Embryonic facial prominence (tissue), 1 donor: Measurements from ENCODE around the gene DMAC2.
"Not testable (repeated sequence)": the region's sequence is repeated elsewhere in the genome, so short reads cannot be mapped to it uniquely, and the experiment has no call there.

Experiments
- DNase-seq: peaks from one replicate; pipeline ENCODE4 v3.0.0-alpha.2; 2016; ENCODE audit errors: extremely low spot score

DMAC2 gene

DNA sequence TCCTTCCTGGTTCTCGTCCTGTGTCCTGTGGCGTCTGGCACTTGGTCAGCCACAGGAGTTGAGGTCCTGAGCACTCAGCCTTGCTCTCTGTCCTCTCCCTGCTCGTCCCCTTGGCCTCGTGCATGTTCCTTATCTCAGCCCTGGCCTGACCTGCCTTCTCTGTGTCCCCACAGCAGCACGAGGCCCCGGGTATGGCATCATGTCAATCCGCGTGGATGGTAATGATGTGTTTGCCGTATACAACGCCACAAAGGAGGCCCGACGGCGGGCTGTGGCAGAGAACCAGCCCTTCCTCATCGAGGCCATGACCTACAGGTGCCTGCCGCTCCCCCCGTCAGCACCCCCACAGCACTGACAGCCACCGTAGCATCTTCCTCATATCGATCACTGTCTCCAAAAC lies 17.3 kb downstream of the DMAC2 start:
- no peak for DNase-seq

DNA sequence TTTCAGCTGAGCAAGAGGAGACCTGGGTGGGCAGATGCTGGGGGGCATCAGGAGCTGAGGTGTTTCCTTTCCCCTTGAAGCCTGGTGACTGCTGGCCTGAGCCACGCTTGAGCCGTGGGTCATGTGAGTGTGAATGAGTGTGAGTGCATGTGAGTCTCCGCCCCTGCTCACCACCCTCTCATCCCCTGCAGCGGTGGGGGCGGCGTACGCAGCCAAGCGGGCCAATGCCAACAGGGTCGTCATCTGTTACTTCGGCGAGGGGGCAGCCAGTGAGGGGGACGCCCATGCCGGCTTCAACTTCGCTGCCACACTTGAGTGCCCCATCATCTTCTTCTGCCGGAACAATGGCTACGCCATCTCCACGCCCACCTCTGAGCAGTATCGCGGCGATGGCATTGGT lies 17.7 kb downstream of the DMAC2 start:
- no peak for DNase-seq

DNA sequence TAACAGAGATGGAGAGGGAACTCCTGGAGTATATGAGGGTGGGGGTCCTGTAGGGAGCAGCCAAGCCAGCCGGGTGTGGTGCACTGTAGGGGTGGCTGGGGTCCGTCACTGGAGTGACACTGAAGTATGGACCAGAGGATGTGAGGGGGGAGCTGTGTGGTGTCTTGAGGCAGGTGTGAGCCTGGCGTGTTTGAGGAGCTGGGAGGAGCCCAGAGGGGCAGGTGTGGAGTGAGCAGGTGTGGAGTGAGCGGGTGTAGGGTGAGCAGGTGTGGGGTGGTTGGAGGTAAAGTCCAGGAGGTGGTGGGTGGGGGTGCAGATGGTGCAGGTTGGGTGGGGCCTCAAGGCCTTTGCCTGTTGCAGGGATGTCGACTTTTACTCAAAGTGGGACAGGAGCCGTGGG lies 18.4 kb downstream of the DMAC2 start:
- no peak for DNase-seq

DNA sequence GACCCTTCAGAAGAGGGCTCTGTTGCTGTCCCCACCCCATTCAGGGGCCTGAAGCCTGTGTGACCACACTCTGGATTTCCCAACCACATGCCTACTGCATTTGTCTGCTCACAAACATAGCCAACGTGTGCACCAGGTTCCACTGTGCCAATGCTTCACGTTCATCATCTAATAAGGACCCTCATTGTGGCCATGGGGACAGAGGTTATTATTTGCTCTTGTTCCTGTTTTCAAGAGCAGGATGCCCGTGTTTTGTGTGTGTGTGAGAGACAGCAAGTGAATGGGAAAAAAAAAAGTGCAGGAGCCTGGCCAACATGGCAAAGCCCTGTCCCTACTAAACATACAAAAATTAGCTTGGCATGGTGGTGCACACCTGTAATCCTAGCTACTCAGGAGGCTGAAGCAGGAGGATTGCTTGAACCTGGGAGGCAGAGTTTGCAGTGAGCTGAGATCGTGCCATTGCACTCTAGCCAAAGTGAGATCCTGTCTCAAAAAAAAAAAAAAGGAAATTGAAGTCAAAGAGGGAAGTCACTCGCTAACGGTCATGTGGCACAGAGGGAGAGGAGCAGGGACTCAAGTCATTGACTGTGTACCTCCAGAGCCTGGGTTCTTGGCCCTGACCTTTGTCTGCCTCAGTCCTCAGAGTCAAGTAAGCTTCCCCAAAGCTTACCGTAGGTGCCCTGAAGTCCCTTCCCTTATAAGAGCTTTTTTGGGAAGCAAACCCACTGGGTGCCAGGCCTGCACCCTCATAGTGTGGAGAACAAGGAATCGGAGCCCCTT lies 19.4 kb downstream of the DMAC2 start:
- no peak for DNase-seq

DNA sequence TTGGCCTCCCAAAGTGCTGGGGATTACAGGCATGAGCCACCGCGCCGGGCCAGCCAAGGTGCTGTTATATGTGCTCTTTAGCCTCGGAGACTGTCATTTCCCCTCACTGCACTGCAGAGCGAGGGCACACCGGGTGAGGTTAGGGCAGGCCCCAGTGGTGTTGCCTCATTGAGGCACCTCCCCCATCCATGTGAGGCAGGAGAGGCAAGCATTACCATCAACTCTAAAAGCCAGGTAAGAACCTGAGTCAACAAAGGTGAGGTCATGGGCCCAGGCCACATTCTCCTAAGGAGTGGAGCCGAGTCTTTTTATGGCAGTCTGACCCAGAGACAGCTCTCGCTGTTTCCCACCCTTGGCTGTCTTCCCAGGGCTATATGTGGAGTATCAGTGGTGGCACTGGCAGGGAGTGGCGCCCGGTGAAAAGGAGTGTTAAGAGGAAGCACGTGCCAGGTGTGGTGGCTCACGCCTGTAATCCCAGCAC lies 23.5 kb downstream of the DMAC2 start:
- DNase-seq: no peak

- DNase-seq: no peak
These were observed 24.5 kb downstream of the DMAC2 start for GRCh38 chr19:41415154-41415571.

DNA sequence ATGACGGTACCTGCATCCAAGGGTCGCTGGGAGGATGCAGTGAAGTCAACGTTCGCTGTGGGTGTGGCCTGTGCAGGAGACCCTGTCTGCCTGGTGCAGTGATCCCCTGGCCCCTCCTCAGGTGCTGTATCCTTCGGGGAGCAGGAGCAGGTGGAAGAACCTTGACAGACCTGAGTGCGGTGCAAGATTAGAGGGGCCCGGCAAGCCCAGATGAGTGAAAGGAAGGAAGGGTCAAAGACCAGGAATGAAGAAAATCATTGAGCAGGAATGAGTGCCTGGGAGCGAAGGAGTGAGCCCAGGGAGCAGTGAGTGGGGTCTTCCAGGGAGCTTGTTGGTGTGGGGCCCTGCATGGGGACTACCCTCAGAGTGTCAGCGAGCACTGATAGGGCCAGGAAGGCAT lies 25.3 kb downstream of the DMAC2 start:
- no peak for DNase-seq

GRCh38 chr19:41413947-41414346 lies 25.8 kb downstream of the DMAC2 start:
- DNase-seq: no peak

DNA sequence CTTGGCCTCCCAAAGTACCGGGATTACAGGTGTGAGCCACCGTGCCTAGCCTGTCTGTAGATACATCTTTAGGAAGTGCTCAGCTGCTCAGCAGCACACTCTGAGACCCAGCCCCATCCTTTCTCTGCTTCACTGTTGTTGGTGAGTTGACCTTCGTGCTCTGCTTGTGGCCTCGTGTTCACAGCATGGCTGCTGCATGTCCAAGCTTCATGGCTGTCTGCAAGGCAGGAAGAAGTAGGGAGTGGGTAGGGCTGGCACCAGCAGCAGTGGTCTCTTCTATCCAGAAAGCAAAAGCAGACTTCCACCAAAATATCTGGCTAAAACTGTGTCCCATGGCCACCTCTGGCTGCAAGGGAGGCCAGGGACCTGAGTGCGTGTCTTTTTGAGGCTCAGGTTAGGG lies 26.8 kb downstream of the DMAC2 start:
- no peak for DNase-seq

GRCh38 chr19:41411968-41412265 lies 27.8 kb downstream of the DMAC2 start:
- no peak for DNase-seq

DNA sequence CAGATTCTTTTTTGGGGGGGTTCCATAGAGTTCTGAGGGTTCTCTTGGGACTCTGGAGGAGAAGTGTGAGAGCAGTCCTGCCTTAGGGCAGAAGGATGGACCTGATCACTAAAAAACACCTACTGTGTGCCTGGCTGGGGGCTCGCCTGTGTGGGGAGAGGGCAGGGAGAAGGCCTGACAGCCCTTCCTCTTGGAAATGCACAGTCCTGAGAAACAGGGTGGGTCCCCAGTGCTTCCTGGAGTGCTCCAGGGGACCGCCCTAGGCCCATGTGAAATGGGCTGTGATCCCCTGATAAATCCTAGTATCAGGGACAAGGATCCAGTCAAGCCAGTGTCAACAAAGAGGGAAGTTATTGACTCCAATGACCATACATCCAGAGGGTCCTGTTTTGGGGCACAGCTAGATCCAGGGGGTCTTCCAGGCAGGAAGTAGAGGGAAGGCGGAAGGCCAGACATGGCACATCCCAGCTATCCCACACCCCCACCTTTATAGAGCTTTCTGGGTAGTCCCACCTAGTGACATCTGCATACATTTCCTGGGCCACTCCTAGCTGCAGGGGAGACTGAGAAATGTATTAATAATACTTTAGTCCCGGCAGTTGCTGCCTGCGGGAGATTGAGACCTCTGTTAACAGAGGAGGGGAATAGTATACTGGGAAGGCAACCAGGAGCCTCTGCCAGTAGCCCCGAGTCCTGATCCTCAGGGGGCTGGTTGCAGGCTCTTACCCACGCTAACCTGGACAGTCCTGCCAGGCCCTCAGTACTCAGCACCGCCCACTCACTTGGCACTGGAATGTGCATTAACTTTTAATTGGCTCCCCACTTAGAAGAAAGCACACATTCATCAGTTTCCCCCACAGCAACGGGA lies 28.4 kb downstream of the DMAC2 start:
- DNase-seq: no peak

GRCh38 chr19:41410336-41411054 lies 29.2 kb downstream of the DMAC2 start:
- no peak for DNase-seq

GRCh38 chr19:41409288-41409687 lies 30.4 kb downstream of the DMAC2 start:
- no peak for DNase-seq

DNA sequence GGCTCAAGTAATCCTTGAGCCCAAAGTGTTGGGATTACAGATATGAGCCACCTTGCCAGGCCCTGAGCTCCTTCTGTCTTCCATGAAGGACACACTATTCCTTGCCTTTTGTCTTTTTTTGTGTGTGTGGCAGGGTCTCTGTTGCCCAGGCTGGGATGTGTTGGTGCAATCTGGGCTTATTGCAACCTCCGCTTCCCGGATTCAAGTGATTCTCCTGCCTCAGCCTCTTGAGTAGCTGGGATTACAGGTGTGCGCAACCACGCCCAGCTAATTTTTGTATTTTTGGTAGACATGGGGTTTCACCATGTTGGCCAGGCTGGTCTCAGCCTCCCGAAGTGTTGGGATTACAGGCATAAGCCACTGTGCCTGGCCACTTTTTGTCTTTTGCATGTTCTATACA lies 30.9 kb downstream of the DMAC2 start:
- DNase-seq: not testable (repeated sequence)

- no peak for DNase-seq
These were observed 31.5 kb downstream of the DMAC2 start for GRCh38 chr19:41408256-41408655.

GRCh38 chr19:41407271-41407670 lies 32.4 kb downstream of the DMAC2 start:
- DNase-seq: no peak

DNA sequence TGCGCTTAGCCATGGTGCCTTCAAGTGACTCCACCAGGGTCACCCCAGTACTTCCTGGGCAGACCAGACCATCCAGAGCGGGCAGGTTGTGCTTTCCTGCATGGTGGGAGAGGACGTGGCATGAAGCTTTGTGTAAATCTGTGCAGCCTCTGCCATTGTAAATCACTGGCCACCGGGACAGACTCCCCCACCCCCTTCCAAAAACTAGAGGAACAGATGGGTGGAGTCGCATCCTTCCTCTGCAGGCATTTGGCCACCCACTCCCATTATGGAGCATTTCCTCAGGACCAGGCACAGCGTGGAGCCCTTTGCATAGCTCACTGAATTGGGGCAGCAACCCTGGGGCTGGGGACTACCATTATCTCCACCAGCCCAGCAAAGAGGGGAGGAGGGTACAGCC lies 33.9 kb downstream of the DMAC2 start:
- no peak for DNase-seq

GRCh38 chr19:41403181-41403970 lies 36.3 kb downstream of the DMAC2 start:
- DNase-seq: no peak

GRCh38 chr19:41402010-41402409 lies 37.7 kb downstream of the DMAC2 start:
- DNase-seq: no peak

- DNase-seq: no peak
These were observed 38.2 kb downstream of the DMAC2 start for GRCh38 chr19:41401483-41401882.

- no peak for DNase-seq
These were observed 40.2 kb downstream of the DMAC2 start for GRCh38 chr19:41399525-41399924.

- DNase-seq: no peak
These were observed 40.6 kb downstream of the DMAC2 start for GRCh38 chr19:41399091-41399490.
